Gastroesophageal sphincter (tissue), 4 donors: Measurements from ENCODE around the gene PSD2. TPM values are rescaled to one million over a fixed set of nuclear protein-coding genes. Genes with fewer than 3 reads are reported as not detected.
A peak's percentile ranks its signal among the peaks of the same experiment; 100 is the strongest.

Experiments used
- ATAC-seq: fragments of 150-250 bp; one replicate; pipeline ENCODE4 v1.9.1; 2016; ENCODE audit warnings: mild to moderate bottlenecking, moderate library complexity
- H3K27ac ChIP-seq, 4 donors: fragments of 200-600 bp; sonication (generic) in 3 of 4; 1 replicate in 3 of 4; 2 replicates in 1 of 4; pipeline ENCODE4 v1.5.1; 2016 to 2019
- H3K27me3 ChIP-seq: fragments of 200-600 bp; sonication (generic); one replicate; pipeline ENCODE4 v1.5.1; 2019
- H3K36me3 ChIP-seq, 2 donors: fragments of 200-600 bp; sonication (generic); one replicate each; pipeline ENCODE4 v1.5.1; 2019; ENCODE audit warnings: control low read depth in 1 of 2
- H3K4me1 ChIP-seq, 3 donors: fragments of 200-600 bp; sonication (generic); 1 replicate in 2 of 3; 2 replicates in 1 of 3; pipeline ENCODE4 v1.5.1; 2016 to 2019; ENCODE audit warnings: control low read depth in 2 of 3
- H3K4me3 ChIP-seq, 2 donors: fragments of 200-600 bp; sonication (generic); one replicate each; pipeline ENCODE4 v1.5.1; 2019; ENCODE audit warnings: mild to moderate bottlenecking in 1 of 2, moderate library complexity in 1 of 2
- H3K9me3 ChIP-seq, 3 donors: fragments of 200-600 bp; sonication (generic); one replicate each; pipeline ENCODE4 v1.5.1; 2017 to 2019; ENCODE audit warnings: control low read depth in 2 of 3
- CTCF ChIP-seq, 4 experiments: fragments of 200-600 bp in 2 of 4; fragments of 450-650 bp in 2 of 4; sonication (generic) in 1 of 4; IDR thresholded peaks; one replicate each; pipeline ENCODE4 v1.5.1; 2017 to 2019; ENCODE audit warnings: antibody characterized with exemption in 4 of 4, mild to moderate bottlenecking in 2 of 4, moderate library complexity in 2 of 4
- EP300 ChIP-seq: sonication (generic); formaldehyde crosslinking; IDR thresholded peaks from one replicate; pipeline ENCODE4 v1.6.1; 2017; ENCODE audit warnings: antibody characterized with exemption, mild to moderate bottlenecking
- POLR2A ChIP-seq, 2 donors: fragments of 450-650 bp; IDR thresholded peaks; one replicate each; pipeline ENCODE4 v1.6.1; 2017; ENCODE audit warnings: antibody characterized with exemption in 2 of 2, mild to moderate bottlenecking in 2 of 2, moderate library complexity in 1 of 2
- POLR2AphosphoS5 ChIP-seq: sonication (generic); formaldehyde crosslinking; IDR thresholded peaks from one replicate; pipeline ENCODE4 v1.6.1; 2017; ENCODE audit warnings: antibody characterized with exemption
- WGBS, 2 donors: methylation state at CpG; one replicate each; pipeline ENCODE4 v1.1.5; 2018; ENCODE audit warnings: low coverage in 1 of 2; 5-methylcytosine and 5-hydroxymethylcytosine counted together
- total RNA-seq, 4 donors: library from RNA; depleted of rRNA; stranded (reverse); fragments of >200 nt; gene quantifications; one replicate each; pipeline ENCODE4 v1.1.0, GENCODE V29; 2016

PSD2 gene
- total RNA-seq, 4 donors from 2014 or later: 0.13 to 0.16 TPM; not detected in 2

GRCh38 chr5:139849501-139849900 is 53.9 kb downstream of the PSD2 start:
- Histone ChIP-seq H3K27ac (peak overlapping the region in 2 of 4 donors; percentile 37 to 80), H3K9me3 (no peaks in the 10 kb centered on the region), H3K36me3 (peaks cover 0 to 25% of the 10 kb centered on the region in 2 donors), H3K4me3 (no peak overlapping the region), H3K27me3 (no peaks in the 10 kb centered on the region), H3K4me1 (peaks cover 0 to 13% (median 0%) of the 10 kb centered on the region in 3 donors)
- no peak for ATAC-seq
- TF ChIP-seq POLR2AphosphoS5 (no peak), CTCF (IDR thresholded peaks at IDR 0.05) (no peak), POLR2A (IDR thresholded peaks at IDR 0.05) (no peak)
- WGBS, 2 donors: 72 to 88% methylated on average over 7 of the region's 7 CpGs

- H3K27me3 ChIP-seq: no peaks in the 10 kb centered on the region
- H3K4me3 ChIP-seq: no peak overlapping the region
- H3K27ac ChIP-seq: peak overlapping the region in 2 of 4 donors; percentile 37 to 80
- H3K4me1 ChIP-seq: peaks cover 0 to 13% (median 0%) of the 10 kb centered on the region in 3 donors
- H3K9me3 ChIP-seq: no peaks in the 10 kb centered on the region
- ATAC-seq: no peak
- H3K36me3 ChIP-seq: peaks cover 0 to 25% of the 10 kb centered on the region in 2 donors
- TF ChIP-seq POLR2AphosphoS5 (no peak), CTCF (IDR thresholded peaks at IDR 0.05) (no peak), POLR2A (IDR thresholded peaks at IDR 0.05) (no peak), EP300 (no peak)
- 29 to 52% methylated on average over 1 to 2 of the region's 2 CpGs for WGBS, 2 donors
Measured at GRCh38 chr5:139849942-139850341, 54.3 kb downstream of the PSD2 start.

- ATAC-seq: no peak
- Histone ChIP-seq H3K36me3 (peaks cover 0 to 25% of the 10 kb centered on the region in 2 donors), H3K4me3 (no peak overlapping the region), H3K9me3 (no peaks in the 10 kb centered on the region), H3K27me3 (no peaks in the 10 kb centered on the region), H3K4me1 (peaks cover 0 to 13% (median 0%) of the 10 kb centered on the region in 3 donors), H3K27ac (no peak overlapping the region)
- WGBS, 2 donors: 85 to 100% methylated on average over 1 to 2 of the region's 3 CpGs
- TF ChIP-seq POLR2AphosphoS5 (no peak), POLR2A (IDR thresholded peaks at IDR 0.05) (no peak), CTCF (IDR thresholded peaks at IDR 0.05) (no peak), EP300 (no peak)
Measured at GRCh38 chr5:139850423-139851016, 54.9 kb downstream of the PSD2 start.

DNA sequence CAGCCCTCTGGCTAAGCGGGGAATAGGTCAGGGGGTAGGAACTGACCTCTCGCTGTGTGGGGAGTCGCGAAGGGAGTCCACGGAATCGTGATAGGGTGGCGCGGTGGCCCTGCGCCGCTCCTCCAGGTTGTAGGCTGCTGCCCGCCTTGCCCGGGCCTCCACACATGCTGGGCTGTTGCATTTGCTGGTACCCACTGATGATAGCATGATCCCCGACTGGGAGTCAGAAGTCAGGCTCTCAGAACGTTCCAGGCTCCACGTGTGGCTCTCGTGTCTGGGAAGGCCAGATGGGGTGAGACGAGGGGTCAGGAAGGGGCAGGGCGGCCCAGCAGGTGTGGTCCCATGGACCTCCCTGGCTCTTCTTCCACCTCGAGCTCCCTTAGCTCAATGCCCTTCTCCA is 56.0 kb downstream of the PSD2 start:
- Histone ChIP-seq H3K27me3 (no peaks in the 10 kb centered on the region), H3K9me3 (no peaks in the 10 kb centered on the region), H3K4me1 (peaks cover 0 to 13% (median 0%) of the 10 kb centered on the region in 3 donors), H3K36me3 (peaks cover 0 to 25% of the 10 kb centered on the region in 2 donors), H3K4me3 (no peak overlapping the region), H3K27ac (no peak overlapping the region)
- TF ChIP-seq POLR2A (IDR thresholded peaks at IDR 0.05) (no peak), CTCF (IDR thresholded peaks at IDR 0.05) (no peak), POLR2AphosphoS5 (no peak), EP300 (no peak)
- WGBS, 2 donors: no CpG with 5 or more reads among the region's 19 CpGs
- no peak for ATAC-seq

- TF ChIP-seq CTCF (IDR thresholded peaks at IDR 0.05): no peak
- TF ChIP-seq POLR2A (IDR thresholded peaks at IDR 0.05): no peak
- no peak for TF ChIP-seq POLR2AphosphoS5
- no peak for TF ChIP-seq EP300
- Histone ChIP-seq H3K4me3 (no peak overlapping the region), H3K27ac (no peak overlapping the region), H3K27me3 (no peaks in the 10 kb centered on the region), H3K36me3 (peaks cover 0 to 25% of the 10 kb centered on the region in 2 donors), H3K4me1 (peaks cover 0 to 3% (median 0%) of the 10 kb centered on the region in 3 donors), H3K9me3 (no peaks in the 10 kb centered on the region)
- no peak for ATAC-seq
- no CpG with 5 or more reads among the region's 8 CpGs for WGBS, 2 donors
Measured at GRCh38 chr5:139852696-139853095, 57.1 kb downstream of the PSD2 start.
